Hippocampal formation (tissue), 2 donors: Measurements from ENCODE around the gene WASHC1.
"Not testable (repeated sequence)": the region's sequence is repeated elsewhere in the genome, so short reads cannot be mapped to it uniquely, and the experiment has no call there.

Source experiments
- DNase-seq, 2 donors: peaks; one replicate each; lab custom pipeline; 2025; lab: John Stamatoyannopoulos, UW

Gene WASHC1

GRCh38 chr9:14129-14809 lies 15.0 kb downstream of the WASHC1 start:
- DNase-seq: not testable (repeated sequence)

DNA sequence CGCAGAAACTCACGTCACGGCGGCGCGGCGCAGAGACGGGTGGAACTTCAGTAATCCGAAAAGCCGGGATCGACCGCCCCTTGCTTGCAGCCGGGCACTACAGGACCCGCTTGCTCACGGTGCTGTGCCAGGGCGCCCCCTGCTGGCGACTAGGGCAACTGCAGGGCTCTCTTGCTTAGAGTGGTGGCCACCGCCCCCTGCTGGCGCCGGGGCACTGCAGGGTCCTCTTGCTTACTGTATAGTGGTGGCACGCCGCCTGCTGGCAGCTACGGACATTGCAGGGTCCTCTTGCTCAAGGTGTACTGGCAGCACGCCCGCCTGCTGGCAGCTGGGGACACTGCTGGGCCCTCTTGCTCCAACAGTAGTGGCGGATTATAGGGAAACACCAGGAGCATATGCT lies 18.1 kb downstream of the WASHC1 start:
- not testable (repeated sequence) for DNase-seq

DNA sequence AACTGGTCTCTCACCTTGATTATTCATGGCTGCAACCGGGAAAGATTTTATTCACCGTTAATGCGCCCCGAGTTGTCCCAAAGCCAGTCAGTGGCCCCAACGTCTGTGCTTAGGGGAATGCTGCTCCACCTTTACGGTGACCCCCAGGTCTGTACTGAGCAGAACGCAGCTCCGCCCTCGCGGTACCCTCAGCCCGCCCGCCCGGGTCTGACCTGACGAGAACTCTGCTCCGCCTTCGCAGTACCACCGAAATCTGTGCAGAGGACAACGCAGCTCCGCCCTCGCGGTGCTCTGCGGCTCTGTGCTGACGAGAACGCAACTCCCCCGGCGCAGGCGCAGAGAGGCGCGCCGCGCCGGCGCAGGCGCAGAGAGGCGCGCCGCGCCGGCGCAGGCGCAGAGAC lies 18.6 kb downstream of the WASHC1 start:
- not testable (repeated sequence) for DNase-seq

DNA sequence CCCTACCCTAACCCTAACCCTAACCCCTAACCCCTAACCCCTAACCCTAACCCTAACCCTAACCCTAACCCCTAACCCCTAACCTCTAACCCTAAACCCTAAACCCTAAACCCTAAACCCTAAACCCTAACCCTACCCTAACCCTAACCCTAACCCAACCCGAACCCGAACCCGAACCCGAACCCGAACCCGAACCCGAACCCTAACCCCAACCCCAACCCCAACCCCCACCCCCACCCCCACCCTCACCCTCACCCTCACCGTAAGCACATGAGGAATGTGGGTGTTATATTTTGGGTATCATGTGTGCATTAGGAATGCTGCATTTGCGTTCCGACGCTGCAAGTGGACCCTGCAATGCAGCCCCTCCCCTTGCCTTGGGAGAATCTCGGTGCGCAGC lies 19.0 kb downstream of the WASHC1 start:
- not testable (repeated sequence) for DNase-seq
